ENCODE results near the gene MLIP.

MLIP gene

GRCh38 chr6:54096811-54097210 lies 14.4 kb upstream of the MLIP start:
- DNase-seq: no peak

GRCh38 chr6:54097753-54098152 lies 13.5 kb upstream of the MLIP start:
- no peak for DNase-seq

- no peak for DNase-seq
Measured at GRCh38 chr6:54098450-54099044, 12.7 kb upstream of the MLIP start.

GRCh38 chr6:54099225-54099624 lies 12.0 kb upstream of the MLIP start:
- DNase-seq: no peak

- DNase-seq: no peak
Measured at GRCh38 chr6:54100411-54101006, 10.7 kb upstream of the MLIP start.

GRCh38 chr6:54102238-54102637 lies 9.0 kb upstream of the MLIP start:
- no peak for DNase-seq

- DNase-seq: no peak
Measured at GRCh38 chr6:54103497-54103896, 7.7 kb upstream of the MLIP start.

GRCh38 chr6:54106727-54107126 lies 4.5 kb upstream of the MLIP start:
- DNase-seq: no peak

GRCh38 chr6:54107470-54108090 lies 3.7 kb upstream of the MLIP start:
- DNase-seq: no peak

GRCh38 chr6:54108271-54108670 lies 3.0 kb upstream of the MLIP start:
- no peak for DNase-seq

GRCh38 chr6:54109586-54109985 lies 1.7 kb upstream of the MLIP start:
- no peak for DNase-seq

GRCh38 chr6:54112151-54112650 lies 958 bp downstream of the MLIP start:
- no peak for DNase-seq

- no peak for DNase-seq
Measured at GRCh38 chr6:54114991-54115390, 3.7 kb downstream of the MLIP start.

GRCh38 chr6:54115966-54116365 lies 4.7 kb downstream of the MLIP start:
- no peak for DNase-seq

GRCh38 chr6:54118117-54118516 lies 6.9 kb downstream of the MLIP start:
- no peak for DNase-seq

GRCh38 chr6:54125493-54125892 lies 14.2 kb downstream of the MLIP start:
- no peak for DNase-seq

GRCh38 chr6:54130179-54130578 lies 18.9 kb downstream of the MLIP start:
- DNase-seq: no peak

- no peak for DNase-seq
Measured at GRCh38 chr6:54132587-54132986, 21.3 kb downstream of the MLIP start.

- no peak for DNase-seq
Measured at GRCh38 chr6:54133186-54133585, 21.9 kb downstream of the MLIP start.

GRCh38 chr6:54134935-54135334 lies 23.7 kb downstream of the MLIP start:
- DNase-seq: no peak

- no peak for DNase-seq
Measured at GRCh38 chr6:54135665-54136369, 24.6 kb downstream of the MLIP start.

- no peak for DNase-seq
Measured at GRCh38 chr6:54138795-54139194, 27.6 kb downstream of the MLIP start.

GRCh38 chr6:54140811-54141210 lies 29.6 kb downstream of the MLIP start:
- no peak for DNase-seq
